Mesenchymal stem cell (in vitro differentiated cells and primary cell): ENCODE results near the gene NDFIP2.

Experiments used
- DNase-seq: peaks from one replicate; pipeline ENCODE4 v3.0.0-alpha.2; 2013
- H2AFZ ChIP-seq: one replicate; pipeline ENCODE4 v1.6.1; 2013; ENCODE audit warnings: low read depth, mild to moderate bottlenecking, control low read depth, inconsistent platforms, low read length, moderate library complexity
- H2AK5ac ChIP-seq: 2 replicates; pipeline ENCODE4 v1.6.1; 2013; ENCODE audit warnings: low read length, moderate library complexity, mild to moderate bottlenecking, inconsistent platforms; ENCODE audit not compliant: severe bottlenecking
- H2BK120ac ChIP-seq: one replicate; pipeline ENCODE4 v1.6.1; 2013; ENCODE audit warnings: low read depth, mild to moderate bottlenecking, inconsistent platforms, low read length, moderate library complexity
- H2BK12ac ChIP-seq, 2 experiments: one replicate each; pipeline ENCODE4 v1.6.1; 2013; ENCODE audit warnings: inconsistent platforms in 2 of 2, low read length in 2 of 2, mild to moderate bottlenecking in 2 of 2, moderate library complexity in 2 of 2, control low read depth in 1 of 2
- H2BK15ac ChIP-seq: one replicate; pipeline ENCODE4 v1.6.1; 2013; ENCODE audit warnings: mild to moderate bottlenecking, low read depth, inconsistent platforms; ENCODE audit not compliant: poor library complexity, severe bottlenecking
- H2BK5ac ChIP-seq: 2 replicates; pipeline ENCODE4 v1.6.1; 2013; ENCODE audit warnings: low read depth, mild to moderate bottlenecking, low read length, control low read depth, inconsistent platforms; ENCODE audit not compliant: poor library complexity, severe bottlenecking
- H3K14ac ChIP-seq, 2 experiments: one replicate each; pipeline ENCODE4 v1.6.1; 2013; ENCODE audit warnings: inconsistent platforms in 2 of 2, low read length in 2 of 2, control low read depth in 1 of 2, mild to moderate bottlenecking in 1 of 2, moderate library complexity in 1 of 2
- H3K18ac ChIP-seq, 2 experiments: one replicate each; pipeline ENCODE4 v1.6.1; 2013; ENCODE audit warnings: inconsistent platforms in 2 of 2, low read length in 2 of 2, control low read depth in 1 of 2, low read depth in 1 of 2, mild to moderate bottlenecking in 1 of 2
- H3K23ac ChIP-seq, 2 experiments: one replicate each; pipeline ENCODE4 v1.6.1; 2013; ENCODE audit warnings: inconsistent platforms in 2 of 2, low read length in 2 of 2, mild to moderate bottlenecking in 2 of 2, moderate library complexity in 2 of 2, control low read depth in 1 of 2
- H3K27ac ChIP-seq: 2 replicates; pipeline ENCODE4 v1.5.1; 2013; ENCODE audit warnings: mild to moderate bottlenecking, moderate library complexity, low read length, control low read depth, inconsistent platforms; ENCODE audit not compliant: poor library complexity, severe bottlenecking
- H3K27me3 ChIP-seq, 2 experiments: 2 replicates each; pipeline versions ENCODE4 v1.6.1 to v1.7.0; 2013; ENCODE audit warnings: low read length in 2 of 2, mild to moderate bottlenecking in 2 of 2, moderate library complexity in 2 of 2, control low read depth in 1 of 2, inconsistent platforms in 1 of 2; ENCODE audit not compliant: control insufficient read depth in 1 of 2, insufficient read depth in 1 of 2
- H3K36me3 ChIP-seq, 2 experiments: 2 replicates each; pipeline versions ENCODE4 v1.6.1 to v1.7.0; 2013; ENCODE audit warnings: low read length in 2 of 2, control low read depth in 1 of 2, inconsistent platforms in 1 of 2, low read depth in 1 of 2, mild to moderate bottlenecking in 1 of 2; ENCODE audit not compliant: insufficient read depth in 2 of 2, control insufficient read depth in 1 of 2
- H3K4ac ChIP-seq, 2 experiments: one replicate each; pipeline ENCODE4 v1.6.1; 2013; ENCODE audit warnings: inconsistent platforms in 2 of 2, low read length in 2 of 2, mild to moderate bottlenecking in 2 of 2, moderate library complexity in 2 of 2, control low read depth in 1 of 2, low read depth in 1 of 2
- H3K4me1 ChIP-seq: 2 replicates; pipeline ENCODE4 v1.6.1; 2013; ENCODE audit warnings: low read depth, low read length, control low read depth; ENCODE audit not compliant: control insufficient read depth, insufficient read depth
- H3K4me2 ChIP-seq: 2 replicates; pipeline ENCODE4 v1.6.1; 2013; ENCODE audit warnings: low read length, mild to moderate bottlenecking, inconsistent platforms; ENCODE audit not compliant: poor library complexity, severe bottlenecking
- H3K4me3 ChIP-seq, 2 experiments: 2 replicates each; pipeline versions ENCODE4 v1.5.1 to v1.7.0; 2013; ENCODE audit warnings: low read length in 2 of 2, mild to moderate bottlenecking in 2 of 2, control low read depth in 1 of 2, low read depth in 1 of 2; ENCODE audit not compliant: insufficient read depth in 1 of 2
- H3K79me1 ChIP-seq: replicated peaks from 2 replicates; pipeline ENCODE4 v1.6.1; 2013; ENCODE audit warnings: mild to moderate bottlenecking, control low read depth, low read length, inconsistent platforms; ENCODE audit not compliant: poor library complexity, severe bottlenecking
- H3K9ac ChIP-seq: 2 replicates; pipeline ENCODE4 v1.7.0; 2013; ENCODE audit warnings: mild to moderate bottlenecking, low read length, moderate library complexity
- H3K9me3 ChIP-seq: 2 replicates; pipeline ENCODE4 v1.7.0; 2013; ENCODE audit warnings: mild to moderate bottlenecking, low read length; ENCODE audit not compliant: control insufficient read depth
- H4K8ac ChIP-seq: one replicate; pipeline ENCODE4 v1.6.1; 2013; ENCODE audit warnings: inconsistent platforms, mild to moderate bottlenecking, low read length, moderate library complexity
- H4K91ac ChIP-seq: one replicate; pipeline ENCODE4 v1.6.1; 2013; ENCODE audit warnings: mild to moderate bottlenecking, low read length, inconsistent platforms
- WGBS: methylation state at CpG from one replicate; pipeline ENCODE4 v1.1.7; 2013; ENCODE audit warnings: mixed read lengths; 5-methylcytosine and 5-hydroxymethylcytosine counted together

Gene NDFIP2

DNA sequence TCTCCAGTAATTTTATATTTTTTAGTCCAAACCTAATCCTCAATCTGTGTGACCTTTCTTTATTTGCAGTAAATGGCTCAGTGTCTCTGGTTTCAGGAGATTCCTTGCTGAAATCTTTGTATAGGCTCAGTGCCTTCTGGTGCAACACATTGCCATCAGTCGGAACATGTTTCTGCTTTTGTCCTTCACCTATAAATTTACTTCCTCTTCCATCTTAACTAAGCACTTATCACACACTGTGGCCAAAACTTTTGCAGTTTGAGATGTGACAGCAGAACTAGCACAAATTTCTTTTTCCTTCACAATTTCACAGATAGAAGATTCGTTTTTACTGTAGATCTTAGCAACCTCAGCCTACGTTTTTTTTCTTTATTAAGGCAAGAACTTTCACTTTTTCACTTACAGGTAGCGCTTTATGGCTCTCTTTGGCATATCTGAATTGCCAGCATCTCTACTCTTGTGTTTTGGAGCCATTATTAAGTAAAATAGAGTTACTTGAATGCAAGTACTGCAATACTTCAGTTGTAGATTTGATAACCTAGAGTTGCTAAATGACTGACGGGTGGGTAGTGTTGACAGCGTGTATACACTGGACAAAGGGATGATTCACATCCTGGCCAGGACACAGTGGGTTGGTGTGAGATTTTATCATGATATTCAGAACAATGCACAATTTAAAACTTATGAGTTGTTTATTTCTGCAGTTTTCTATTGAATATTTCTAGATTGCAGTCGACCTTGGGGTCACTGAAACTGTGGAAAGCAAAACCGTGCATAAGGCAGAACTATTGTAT lies 44.3 kb downstream of the NDFIP2 start:
- no peak overlapping the region for H2BK15ac ChIP-seq
- H3K79me1 ChIP-seq = peaks cover 13% of the 10 kb centered on the region
- no peak overlapping the region for H3K4me3 ChIP-seq
- no peak for DNase-seq
- H3K9me3 ChIP-seq = no peaks in the 10 kb centered on the region
- 64% methylated on average over 7 of the region's 8 CpGs for WGBS
- no peaks in the 10 kb centered on the region for H3K4me1 ChIP-seq
- no peak overlapping the region for H2AK5ac ChIP-seq
- H4K91ac ChIP-seq = no peak overlapping the region
- no peak overlapping the region for H4K8ac ChIP-seq
- H3K4me2 ChIP-seq = no peak overlapping the region
- no peak overlapping the region for H3K4ac ChIP-seq
- no peaks in the 10 kb centered on the region for H3K27me3 ChIP-seq
- no peak overlapping the region for H3K18ac ChIP-seq
- H3K36me3 ChIP-seq = peaks cover 6 to 58% of the 10 kb centered on the region in 2 experiments
- H3K14ac ChIP-seq = no peak overlapping the region
- no peak overlapping the region for H3K23ac ChIP-seq
- no peak overlapping the region for H2AFZ ChIP-seq
- H3K9ac ChIP-seq = no peak overlapping the region
- H3K27ac ChIP-seq = no peak overlapping the region
- no peak overlapping the region for H2BK5ac ChIP-seq
- no peak overlapping the region for H2BK12ac ChIP-seq
- H2BK120ac ChIP-seq = no peak overlapping the region

DNA sequence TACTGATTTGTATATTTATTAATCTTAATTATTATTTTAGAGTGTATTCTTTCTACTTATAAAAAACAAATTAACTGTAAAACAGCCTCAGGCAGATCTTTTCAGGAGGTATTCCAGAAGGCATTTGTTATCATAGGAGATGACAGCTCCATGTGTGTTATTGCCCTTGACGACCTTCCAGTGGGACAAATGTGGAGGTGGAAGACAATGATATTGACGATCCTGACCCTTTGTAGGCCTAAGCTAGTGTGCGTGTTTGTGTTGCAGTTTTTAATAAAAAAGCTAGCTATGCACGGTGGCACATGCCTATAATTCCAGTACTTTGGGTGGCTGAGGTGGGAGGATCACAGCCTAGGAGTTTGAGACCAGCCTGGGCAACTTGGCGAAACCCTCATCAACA lies 46.7 kb downstream of the NDFIP2 start:
- Histone ChIP-seq H3K79me1 (peaks cover 13% of the 10 kb centered on the region), H2BK5ac (no peak overlapping the region), H2BK120ac (no peak overlapping the region), H3K18ac (no peak overlapping the region), H3K4me1 (no peaks in the 10 kb centered on the region), H2AFZ (no peak overlapping the region), H4K8ac (no peak overlapping the region), H3K14ac (no peak overlapping the region), H2AK5ac (no peak overlapping the region), H3K9ac (no peak overlapping the region), H3K27ac (no peak overlapping the region), H2BK12ac (no peak overlapping the region), H3K23ac (no peak overlapping the region), H4K91ac (no peak overlapping the region), H2BK15ac (no peak overlapping the region), H3K4me3 (no peak overlapping the region), H3K4me2 (no peak overlapping the region), H3K9me3 (no peaks in the 10 kb centered on the region), H3K4ac (no peak overlapping the region), H3K27me3 (no peaks in the 10 kb centered on the region), H3K36me3 (peaks cover 3 to 63% of the 10 kb centered on the region in 2 experiments)
- WGBS = 93% methylated on average over 5 of the region's 5 CpGs
- DNase-seq = no peak

- no peak overlapping the region for H3K4ac ChIP-seq
- no peaks in the 10 kb centered on the region for H3K9me3 ChIP-seq
- H3K79me1 ChIP-seq = peaks cover 14% of the 10 kb centered on the region
- H3K4me1 ChIP-seq = no peaks in the 10 kb centered on the region
- no peak overlapping the region for H4K91ac ChIP-seq
- H2BK5ac ChIP-seq = no peak overlapping the region
- H2BK12ac ChIP-seq = no peak overlapping the region
- no peaks in the 10 kb centered on the region for H3K27me3 ChIP-seq
- no peak overlapping the region for H2AFZ ChIP-seq
- H3K27ac ChIP-seq = no peak overlapping the region
- no peak overlapping the region for H2BK120ac ChIP-seq
- peaks cover 3 to 58% of the 10 kb centered on the region in 2 experiments for H3K36me3 ChIP-seq
- H3K18ac ChIP-seq = no peak overlapping the region
- H2BK15ac ChIP-seq = no peak overlapping the region
- H3K14ac ChIP-seq = no peak overlapping the region
- H2AK5ac ChIP-seq = no peak overlapping the region
- no peak overlapping the region for H3K4me3 ChIP-seq
- no peak overlapping the region for H3K4me2 ChIP-seq
- no peak overlapping the region for H4K8ac ChIP-seq
- DNase-seq = peak; percentile 11
- no peak overlapping the region for H3K9ac ChIP-seq
- WGBS = 94% methylated on average over 3 of the region's 4 CpGs
- no peak overlapping the region for H3K23ac ChIP-seq
These were observed 47.4 kb downstream of the NDFIP2 start for GRCh38 chr13:79528356-79528755.

DNA sequence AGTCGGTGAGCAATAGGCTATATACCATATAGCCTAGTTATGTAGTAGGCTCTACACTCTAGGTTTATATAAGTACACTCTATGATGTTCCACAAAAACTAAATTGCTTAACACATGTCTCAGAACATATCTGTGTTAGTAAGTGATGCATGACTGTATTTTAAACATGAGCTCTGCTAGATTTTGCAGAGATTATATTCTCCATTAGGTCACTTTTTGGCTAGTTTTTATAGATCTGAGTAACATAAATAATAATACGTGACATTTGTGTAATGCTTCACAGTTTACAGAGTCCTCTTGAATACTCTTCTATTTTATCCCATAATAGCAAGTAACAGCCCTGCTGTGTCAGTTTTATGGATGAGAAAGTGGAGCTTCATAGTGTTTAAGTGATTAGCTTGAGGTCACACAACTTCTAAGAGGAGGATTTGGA lies 47.8 kb downstream of the NDFIP2 start:
- Histone ChIP-seq H3K14ac (no peak overlapping the region), H3K27me3 (no peaks in the 10 kb centered on the region), H3K79me1 (peaks cover 14% of the 10 kb centered on the region), H3K4me2 (no peak overlapping the region), H3K9me3 (no peaks in the 10 kb centered on the region), H3K4me3 (no peak overlapping the region), H3K4me1 (no peaks in the 10 kb centered on the region), H2AK5ac (no peak overlapping the region), H2BK5ac (no peak overlapping the region), H2BK120ac (no peak overlapping the region), H3K4ac (no peak overlapping the region), H3K23ac (no peak overlapping the region), H3K36me3 (peaks cover 3 to 54% of the 10 kb centered on the region in 2 experiments), H2BK15ac (no peak overlapping the region), H2AFZ (no peak overlapping the region), H4K91ac (no peak overlapping the region), H3K27ac (no peak overlapping the region), H4K8ac (no peak overlapping the region), H2BK12ac (no peak overlapping the region), H3K18ac (no peak overlapping the region), H3K9ac (no peak overlapping the region)
- peak; percentile 61 for DNase-seq
- no CpG with 5 or more reads among the region's 2 CpGs for WGBS
